SU-DHL-6 (cell line): Measurements from ENCODE around the gene PDE6A.

ENCODE experiments used
- H2AFZ ChIP-seq: fragments of 200-600 bp; sonication (generic); 2 replicates; pipeline ENCODE4 v1.6.1; 2014; ENCODE audit warnings: low read depth, mild to moderate bottlenecking, moderate library complexity, mixed read lengths, antibody characterized with exemption, low read length; ENCODE audit not compliant: severe bottlenecking
- H3F3A ChIP-seq: fragments of 200-600 bp; shearing (Covaris generic); 2 replicates; pipeline ENCODE4 v1.6.0; 2016; ENCODE audit warnings: antibody characterized with exemption, mild to moderate bottlenecking; ENCODE audit not compliant: insufficient read depth
- H3K27ac ChIP-seq: fragments of 200-600 bp; sonication (generic); 2 replicates; pipeline ENCODE4 v1.5.1; 2016; ENCODE audit warnings: low read depth, mild to moderate bottlenecking, low read length, moderate library complexity, mixed read lengths
- H3K27me3 ChIP-seq: fragments of 200-600 bp; sonication (generic), shearing (Covaris generic); 2 replicates; pipeline ENCODE4 v1.6.0; 2014; ENCODE audit warnings: mild to moderate bottlenecking, low read length
- H3K36me3 ChIP-seq: fragments of 200-600 bp; sonication (generic); 2 replicates; pipeline ENCODE4 v1.6.1; 2014; ENCODE audit warnings: mild to moderate bottlenecking, low read length, mixed read lengths
- H3K4me2 ChIP-seq: fragments of 300-600, 200-600 bp; shearing (Covaris generic), sonication (generic); 2 replicates; pipeline ENCODE4 v1.6.0; 2014; ENCODE audit warnings: low read length, low read depth, mild to moderate bottlenecking; ENCODE audit not compliant: poor library complexity, severe bottlenecking
- H3K4me3 ChIP-seq: fragments of 200-600 bp; sonication (generic); 2 replicates; pipeline ENCODE4 v1.5.1; 2014; ENCODE audit warnings: antibody characterized with exemption, low read length, mild to moderate bottlenecking, mixed read lengths; ENCODE audit not compliant: insufficient read depth, poor library complexity, severe bottlenecking
- H3K79me2 ChIP-seq: fragments of 200-600 bp; sonication (generic); 2 replicates; pipeline ENCODE4 v1.6.1; 2014; ENCODE audit warnings: mild to moderate bottlenecking, low read length, moderate library complexity; ENCODE audit not compliant: insufficient read depth
- H3K9ac ChIP-seq: fragments of 200-600 bp; sonication (generic); 2 replicates; pipeline ENCODE4 v1.7.0; 2014; ENCODE audit warnings: mild to moderate bottlenecking, low read length
- H3K9me2 ChIP-seq: fragments of 200-600 bp; sonication (generic); replicated peaks from 2 replicates; pipeline ENCODE4 v1.6.1; 2014; ENCODE audit warnings: low read length; ENCODE audit not compliant: insufficient read depth
- H3K9me3 ChIP-seq: fragments of 200-600 bp; sonication (generic); 2 replicates; pipeline ENCODE4 v1.6.1; 2014; ENCODE audit warnings: low read length, mixed read lengths; ENCODE audit not compliant: insufficient read depth
- H4K20me1 ChIP-seq: fragments of 200-600 bp; sonication (generic); 2 replicates; pipeline ENCODE4 v1.6.1; 2014; ENCODE audit warnings: low read depth, mild to moderate bottlenecking, antibody characterized with exemption, low read length, moderate library complexity, mixed read lengths
- EZH2phosphoT487 ChIP-seq: fragments of 200-600 bp; sonication (generic), shearing (Covaris generic); conservative IDR thresholded peaks from 2 replicates; pipeline ENCODE4 v1.6.1; 2018; ENCODE audit warnings: mild to moderate bottlenecking, antibody characterized with exemption, low read length, moderate library complexity, mixed read lengths
- TF ChIP-seq, protein P1 (sequence below): fragments of 200-600 bp; sonication (generic); IDR thresholded peaks from one replicate; pipeline ENCODE4 v1.5.1; 2017; ENCODE audit warnings: antibody characterized with exemption, mild to moderate bottlenecking, low read length, moderate library complexity; ENCODE audit not compliant: insufficient read depth, poor library complexity, severe bottlenecking

Gene PDE6A

GRCh38 chr5:149839761-149840160, 104.8 kb downstream of the PDE6A start:
- no peaks in the 10 kb centered on the region for H3K9me2 ChIP-seq
- H3K36me3 ChIP-seq: no peaks in the 10 kb centered on the region

GRCh38 chr5:149838881-149839739, 105.5 kb downstream of the PDE6A start:
- TF ChIP-seq, protein P1, sequence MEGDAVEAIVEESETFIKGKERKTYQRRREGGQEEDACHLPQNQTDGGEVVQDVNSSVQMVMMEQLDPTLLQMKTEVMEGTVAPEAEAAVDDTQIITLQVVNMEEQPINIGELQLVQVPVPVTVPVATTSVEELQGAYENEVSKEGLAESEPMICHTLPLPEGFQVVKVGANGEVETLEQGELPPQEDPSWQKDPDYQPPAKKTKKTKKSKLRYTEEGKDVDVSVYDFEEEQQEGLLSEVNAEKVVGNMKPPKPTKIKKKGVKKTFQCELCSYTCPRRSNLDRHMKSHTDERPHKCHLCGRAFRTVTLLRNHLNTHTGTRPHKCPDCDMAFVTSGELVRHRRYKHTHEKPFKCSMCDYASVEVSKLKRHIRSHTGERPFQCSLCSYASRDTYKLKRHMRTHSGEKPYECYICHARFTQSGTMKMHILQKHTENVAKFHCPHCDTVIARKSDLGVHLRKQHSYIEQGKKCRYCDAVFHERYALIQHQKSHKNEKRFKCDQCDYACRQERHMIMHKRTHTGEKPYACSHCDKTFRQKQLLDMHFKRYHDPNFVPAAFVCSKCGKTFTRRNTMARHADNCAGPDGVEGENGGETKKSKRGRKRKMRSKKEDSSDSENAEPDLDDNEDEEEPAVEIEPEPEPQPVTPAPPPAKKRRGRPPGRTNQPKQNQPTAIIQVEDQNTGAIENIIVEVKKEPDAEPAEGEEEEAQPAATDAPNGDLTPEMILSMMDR: no peak
- no peak for TF ChIP-seq EZH2phosphoT487
- no peaks in the 10 kb centered on the region for H3K36me3 ChIP-seq

More at GRCh38 chr5:149839761-149840160, 104.8 kb downstream of the PDE6A start:
- Histone ChIP-seq H3K9ac (no peak overlapping the region), H3K27me3 (no peaks in the 10 kb centered on the region), H2AFZ (no peak overlapping the region), H3K4me2 (no peak overlapping the region), H4K20me1 (no peaks in the 10 kb centered on the region), H3K27ac (no peak overlapping the region), H3K79me2 (no peaks in the 10 kb centered on the region), H3F3A (no peaks in the 10 kb centered on the region), H3K9me3 (no peaks in the 10 kb centered on the region), H3K4me3 (no peak overlapping the region)
- TF ChIP-seq EZH2phosphoT487: no peak
- TF ChIP-seq, protein P1: no peak

DNA sequence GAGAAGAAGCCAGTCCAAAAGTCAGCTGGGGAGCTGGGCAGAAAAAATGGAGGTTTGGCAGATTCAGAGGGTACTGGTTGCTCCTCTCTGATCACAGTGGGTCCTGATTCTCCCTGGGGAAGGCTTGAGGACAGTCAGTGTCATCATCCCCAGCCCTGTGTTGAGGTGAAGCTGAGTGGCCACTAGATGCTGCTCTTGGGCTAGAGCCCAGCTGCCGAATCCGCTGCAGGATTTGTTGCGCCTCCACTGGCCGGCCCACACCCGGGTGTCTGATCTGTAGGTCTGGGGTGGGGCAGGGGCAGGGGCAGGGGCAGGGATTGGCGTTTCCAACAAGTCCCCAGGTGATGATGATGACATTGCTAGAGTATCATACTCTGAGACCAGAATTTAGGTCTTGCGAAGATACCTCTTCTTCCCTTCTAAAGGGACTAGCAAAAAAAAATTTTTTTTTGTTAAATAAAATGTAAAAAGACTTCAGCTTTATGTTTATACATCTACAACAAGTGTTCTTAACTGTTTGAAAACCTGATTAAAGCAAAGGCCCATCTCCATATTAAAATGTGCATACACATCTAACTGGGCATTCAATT, 106.8 kb downstream of the PDE6A start:
- H3K36me3 ChIP-seq: no peaks in the 10 kb centered on the region
- H3K79me2 ChIP-seq: no peaks in the 10 kb centered on the region
- no peaks in the 10 kb centered on the region for H3K9me2 ChIP-seq
- H3K4me2 ChIP-seq: no peak overlapping the region
- H3K27ac ChIP-seq: no peak overlapping the region
- TF ChIP-seq, protein P1: no peak
- TF ChIP-seq EZH2phosphoT487: no peak
- H3K9me3 ChIP-seq: no peaks in the 10 kb centered on the region
- H4K20me1 ChIP-seq: no peaks in the 10 kb centered on the region
- no peak overlapping the region for H2AFZ ChIP-seq
- H3F3A ChIP-seq: no peaks in the 10 kb centered on the region
- no peaks in the 10 kb centered on the region for H3K27me3 ChIP-seq
- H3K4me3 ChIP-seq: no peak overlapping the region
- no peak overlapping the region for H3K9ac ChIP-seq

More at GRCh38 chr5:149838881-149839739, 105.5 kb downstream of the PDE6A start:
- no peaks in the 10 kb centered on the region for H3F3A ChIP-seq
- H3K27me3 ChIP-seq: no peaks in the 10 kb centered on the region
- H3K27ac ChIP-seq: no peak overlapping the region
- H3K4me2 ChIP-seq: no peak overlapping the region
- H3K4me3 ChIP-seq: no peak overlapping the region
- H3K9me3 ChIP-seq: no peaks in the 10 kb centered on the region
- no peaks in the 10 kb centered on the region for H3K79me2 ChIP-seq
- no peaks in the 10 kb centered on the region for H4K20me1 ChIP-seq
- H3K9ac ChIP-seq: no peak overlapping the region
- no peak overlapping the region for H2AFZ ChIP-seq
- no peaks in the 10 kb centered on the region for H3K9me2 ChIP-seq
